ENCODE measurements around the gene KLRC1. TPM values are rescaled to one million over a fixed set of nuclear protein-coding genes. Genes with fewer than 3 reads are reported as not detected.
"Not testable (repeated sequence)": the region's sequence is repeated elsewhere in the genome, so short reads cannot be mapped to it uniquely, and the experiment has no call there.

Gene KLRC1
- total RNA-seq: 0.72 TPM

DNA sequence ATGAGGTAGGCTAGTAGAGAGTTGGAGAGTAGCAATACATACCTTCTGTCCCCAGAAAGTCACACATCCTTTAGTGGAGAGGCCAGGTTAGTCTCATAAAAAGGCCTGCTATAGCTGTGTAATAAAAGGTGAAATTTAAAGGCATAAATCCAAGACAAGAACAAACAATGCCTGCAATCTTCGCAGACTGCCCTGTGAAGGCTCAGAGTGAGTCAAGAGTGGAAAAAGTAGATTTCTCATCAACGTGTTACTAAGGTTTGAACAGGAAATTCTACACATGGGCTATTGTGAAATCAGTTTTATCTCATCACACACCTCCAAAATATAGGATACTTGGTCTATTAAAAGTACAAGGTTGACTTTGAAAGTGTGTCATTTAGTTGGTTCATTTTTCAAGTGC, at the start of gene KLRC1:
Gene KLRC1, minus strand, starts transcription at position 222 of the 400 bp plus-strand sequence. CDS start 2,221 bp downstream, outside the sequence.
- no peak for DNase-seq

- no peak for DNase-seq
These were observed 47.9 kb upstream of the KLRC1 start for GRCh38 chr12:10501030-10501429.

GRCh38 chr12:10498042-10498441, 44.9 kb upstream of the KLRC1 start:
- DNase-seq: no peak

DNA sequence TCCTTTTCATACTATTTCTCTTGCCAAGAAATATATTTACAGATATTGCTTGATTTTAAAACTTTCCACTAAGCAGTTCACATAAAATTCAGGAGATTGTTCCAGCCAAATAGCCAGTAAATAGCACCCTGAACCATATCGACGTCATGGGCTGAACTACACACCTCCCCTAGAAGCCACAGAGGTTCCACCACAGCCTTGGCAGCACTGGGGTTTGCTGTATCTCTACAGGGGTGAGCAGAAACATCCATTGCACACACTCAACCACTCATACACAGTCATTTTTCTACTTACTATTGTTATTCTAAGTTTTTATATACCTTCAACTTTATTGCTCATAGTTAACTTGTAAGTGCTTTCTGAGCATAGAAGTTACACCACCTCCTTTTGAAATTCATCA, 44.4 kb upstream of the KLRC1 start:
- no peak for DNase-seq

- DNase-seq: no peak
These were observed 38.6 kb upstream of the KLRC1 start for GRCh38 chr12:10491766-10492165.

DNA sequence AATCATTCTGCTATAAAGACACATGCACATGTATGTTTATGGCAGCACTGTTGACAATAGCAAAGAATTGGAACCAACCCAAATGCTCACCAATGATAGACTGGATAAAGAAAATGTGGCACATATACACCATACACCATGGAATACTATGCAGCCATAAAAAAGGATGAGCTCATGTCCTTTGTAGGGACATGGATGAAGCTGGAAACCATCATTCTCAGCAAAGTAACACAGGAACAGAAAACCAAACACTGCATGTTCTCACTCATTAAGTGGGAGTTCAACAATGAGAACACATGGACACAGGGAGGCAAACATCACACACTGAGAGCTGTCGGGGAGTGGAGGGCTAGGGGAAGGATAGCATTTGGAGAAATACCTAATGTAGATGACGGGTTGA, 34.2 kb upstream of the KLRC1 start:
- not testable (repeated sequence) for DNase-seq

GRCh38 chr12:10481901-10482300, 28.7 kb upstream of the KLRC1 start:
- not testable (repeated sequence) for DNase-seq

DNA sequence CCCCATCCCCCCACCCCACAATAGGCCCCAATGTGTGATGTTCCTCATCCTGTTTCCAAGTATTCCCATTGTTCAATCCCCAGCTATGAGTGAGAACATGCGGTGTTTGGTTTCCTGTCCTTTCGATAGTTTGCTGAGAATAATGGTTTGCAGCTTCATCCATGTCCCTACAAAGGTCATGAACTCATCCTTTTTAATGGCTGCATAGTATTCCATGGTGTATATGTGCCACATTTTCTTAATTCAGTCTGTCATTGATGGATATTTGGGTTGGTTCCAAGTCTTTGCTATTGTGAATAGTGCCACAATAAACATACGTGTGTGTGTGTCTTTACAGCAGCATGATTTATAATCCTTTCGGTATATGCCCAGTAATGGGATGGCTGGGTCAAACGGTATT, 19.6 kb upstream of the KLRC1 start:
- not testable (repeated sequence) for DNase-seq

GRCh38 chr12:10469701-10470100, 16.5 kb upstream of the KLRC1 start:
- no peak for DNase-seq

GRCh38 chr12:10466311-10466710, 13.1 kb upstream of the KLRC1 start:
- DNase-seq: no peak

DNA sequence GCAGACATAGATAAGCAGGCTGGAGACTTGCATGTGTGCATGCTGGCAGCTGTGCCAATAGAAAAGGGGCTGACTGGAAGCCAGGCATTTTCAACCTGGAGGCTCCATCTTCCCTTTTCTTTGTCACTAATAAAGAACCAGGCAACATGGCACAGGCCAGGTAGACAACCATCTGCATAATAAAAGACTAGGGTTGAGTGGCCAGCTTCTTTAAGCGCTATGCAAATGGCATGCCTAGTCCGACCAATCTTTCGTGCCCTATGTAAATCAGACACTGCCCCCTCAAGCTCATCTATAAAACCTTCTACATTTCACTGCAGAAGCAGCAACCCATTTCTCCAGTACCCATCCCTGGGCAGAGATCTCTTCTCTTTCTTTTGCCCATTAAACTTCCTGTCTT, 4.6 kb upstream of the KLRC1 start:
- no peak for DNase-seq

DNA sequence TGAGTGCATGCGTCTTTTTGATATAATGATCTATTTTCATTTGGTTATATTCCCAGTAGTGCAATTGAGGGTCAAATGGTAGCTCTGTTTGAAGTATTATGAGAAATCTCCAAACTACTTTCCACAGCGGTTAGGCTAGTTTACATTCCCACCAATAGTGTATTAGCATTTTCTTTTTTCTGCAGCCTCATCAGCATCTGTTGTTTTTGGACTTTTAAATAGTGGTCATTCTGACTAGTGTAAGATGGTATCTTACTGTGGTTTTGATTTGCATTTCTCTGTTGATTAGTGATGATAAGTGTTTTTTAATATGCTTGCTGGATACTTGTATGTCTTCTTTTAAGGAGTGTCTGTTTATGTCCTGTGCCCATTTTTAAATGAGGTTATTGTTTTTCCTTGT, 3.7 kb upstream of the KLRC1 start:
- no peak for DNase-seq

DNA sequence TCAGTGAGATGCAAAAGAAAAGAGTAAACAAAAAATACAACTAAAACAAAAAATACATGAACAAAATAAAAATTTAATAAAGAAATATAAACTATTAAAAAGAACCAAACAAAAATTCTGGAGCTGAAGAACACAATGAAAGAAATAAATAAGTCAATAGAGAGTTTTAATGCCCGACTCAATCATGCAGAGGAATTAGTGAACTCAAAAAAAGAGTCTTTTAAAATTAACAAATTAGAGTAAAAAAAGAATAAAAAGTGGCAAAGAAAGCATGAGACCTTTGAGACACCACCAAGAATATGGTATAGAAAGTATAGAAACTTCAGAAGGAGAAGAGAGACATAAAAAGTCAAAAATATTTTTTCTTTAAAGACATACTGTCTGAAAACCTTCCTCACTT, 2.6 kb upstream of the KLRC1 start:
- DNase-seq: no peak

GRCh38 chr12:10454531-10454930, 1.4 kb upstream of the KLRC1 start:
- no peak for DNase-seq

- DNase-seq: no peak
These were observed 4.9 kb downstream of the KLRC1 start for GRCh38 chr12:10448236-10448635.

DNA sequence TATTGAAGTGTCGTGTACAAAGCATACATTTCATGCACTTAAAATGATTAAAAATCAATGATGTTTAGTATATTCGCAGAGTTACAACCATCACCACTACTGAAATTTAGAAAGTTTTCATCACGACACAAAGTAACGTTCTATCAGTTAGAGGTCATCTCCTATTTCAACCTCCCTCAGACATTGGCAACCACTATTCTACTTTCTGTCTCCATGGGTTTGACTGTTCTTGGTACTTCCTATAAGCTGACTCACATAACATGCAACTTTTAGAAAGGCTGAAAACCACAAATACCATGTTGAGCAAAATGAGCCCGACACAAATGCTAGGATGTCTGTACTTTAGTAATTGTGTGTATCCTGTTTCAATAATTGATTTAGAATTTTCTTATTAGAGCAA, 7.1 kb downstream of the KLRC1 start:
- DNase-seq: not testable (repeated sequence)

GRCh38 chr12:10441144-10441543, 12.0 kb downstream of the KLRC1 start:
- not testable (repeated sequence) for DNase-seq

DNA sequence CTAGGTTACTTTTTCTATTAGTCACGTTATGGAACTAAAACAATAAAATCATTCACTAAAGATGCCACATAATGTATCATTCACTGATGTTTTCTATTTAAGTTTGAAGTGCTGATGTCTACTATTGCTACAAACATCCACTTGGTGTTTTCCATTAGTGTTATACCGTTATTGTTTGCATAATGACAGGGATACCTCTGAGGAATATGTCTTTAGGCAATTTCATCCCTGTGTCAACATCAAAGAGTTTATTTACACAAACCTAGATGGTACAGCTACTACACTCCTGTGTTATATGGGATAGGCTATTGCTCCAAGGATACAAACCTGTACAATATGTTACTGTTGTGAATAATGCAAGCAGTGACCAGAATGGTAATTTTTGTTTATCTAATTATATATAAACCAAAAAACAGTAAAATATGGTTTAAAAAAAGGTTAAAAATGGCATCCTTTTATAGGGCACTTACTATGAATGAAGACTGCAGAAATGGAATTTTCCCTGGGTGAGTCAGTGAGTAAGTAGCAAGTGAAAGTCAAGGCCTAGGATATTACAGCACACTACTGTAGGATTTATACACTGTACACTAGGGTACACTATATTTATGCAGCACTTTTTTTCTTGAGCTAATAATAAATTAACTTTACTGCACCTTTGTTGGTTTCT, 13.4 kb downstream of the KLRC1 start:
- DNase-seq: not testable (repeated sequence)

- not testable (repeated sequence) for DNase-seq
These were observed 15.6 kb downstream of the KLRC1 start for GRCh38 chr12:10437601-10438000.

- DNase-seq: not testable (repeated sequence)
These were observed 17.4 kb downstream of the KLRC1 start, which contains the start of gene KLRC2 for GRCh38 chr12:10435816-10436215. Gene KLRC2 (minus strand): TSS chr12:10436010. CDS start chr12:10435986, 24 bp downstream.

DNA sequence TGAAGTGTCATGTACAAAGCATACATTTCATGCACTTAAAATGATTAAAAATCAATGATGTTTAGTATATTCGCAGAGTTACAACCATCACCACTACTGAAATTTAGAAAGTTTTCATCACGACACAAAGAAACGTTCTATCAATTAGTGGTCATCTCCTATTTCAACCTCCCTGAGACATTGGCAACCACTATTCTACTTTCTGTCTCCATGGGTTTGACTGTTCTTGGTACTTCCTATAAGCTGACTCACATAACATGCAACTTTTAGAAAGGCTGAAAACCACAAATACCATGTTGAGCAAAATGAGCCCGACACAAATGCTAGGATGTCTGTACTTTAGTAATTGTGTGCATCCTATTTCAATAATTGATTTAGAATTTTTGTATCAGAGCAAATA, 22.6 kb downstream of the KLRC1 start:
- not testable (repeated sequence) for DNase-seq

DNA sequence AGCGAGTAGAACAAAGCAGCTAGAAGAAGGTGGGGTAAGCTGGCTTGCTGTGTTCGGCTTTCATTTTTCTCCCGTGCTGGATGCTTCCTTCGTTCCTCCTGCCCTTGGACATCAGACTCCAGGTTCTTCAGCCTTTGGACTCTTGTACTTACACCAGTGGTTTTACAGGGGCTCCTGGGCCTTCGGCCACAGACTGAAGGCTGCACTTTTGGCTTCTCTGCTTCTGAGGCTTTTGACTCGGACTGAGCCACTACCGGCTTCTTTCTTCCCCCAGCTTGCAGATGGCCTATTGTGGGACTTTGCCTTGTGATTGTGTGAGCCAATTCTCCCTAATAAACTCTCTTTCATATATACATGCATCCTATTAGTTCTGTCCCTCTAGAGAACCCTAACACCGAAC, 27.2 kb downstream of the KLRC1 start:
- not testable (repeated sequence) for DNase-seq

- not testable (repeated sequence) for DNase-seq
These were observed 28.8 kb downstream of the KLRC1 start for GRCh38 chr12:10424260-10424899.

DNA sequence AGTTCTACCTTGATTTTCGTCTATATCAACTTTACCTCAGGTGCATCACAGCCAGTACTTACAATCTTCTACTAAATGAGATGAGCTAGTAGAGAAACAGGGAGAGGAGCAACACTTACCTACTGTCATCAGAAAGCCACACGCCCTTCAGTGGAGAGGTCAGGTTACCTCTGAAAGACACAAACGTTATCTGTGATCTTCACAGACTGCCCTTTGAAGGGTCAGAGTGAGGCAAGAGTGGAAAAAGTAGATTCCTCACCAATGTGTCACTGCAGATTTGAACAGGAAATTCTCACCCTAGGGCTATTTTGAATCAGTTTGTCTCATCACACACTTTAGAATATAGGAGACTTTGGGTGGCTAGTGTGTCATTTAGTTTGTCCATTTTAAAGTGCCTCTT, 31.0 kb downstream of the KLRC1 start:
- not testable (repeated sequence) for DNase-seq
